HG03175 (cell line): Measurements from ENCODE around the gene MTTP.
"Not testable (repeated sequence)": the region's sequence is repeated elsewhere in the genome, so short reads cannot be mapped to it uniquely, and the experiment has no call there.

Experiments used
- ATAC-seq: cut with Tn5 transposase; IDR thresholded peaks from one replicate; pipeline ENCODE4 v1.9.1; 2021; ENCODE audit warnings: mild to moderate bottlenecking, moderate library complexity; ENCODE audit not compliant: unreplicated experiment

The MTTP gene

DNA sequence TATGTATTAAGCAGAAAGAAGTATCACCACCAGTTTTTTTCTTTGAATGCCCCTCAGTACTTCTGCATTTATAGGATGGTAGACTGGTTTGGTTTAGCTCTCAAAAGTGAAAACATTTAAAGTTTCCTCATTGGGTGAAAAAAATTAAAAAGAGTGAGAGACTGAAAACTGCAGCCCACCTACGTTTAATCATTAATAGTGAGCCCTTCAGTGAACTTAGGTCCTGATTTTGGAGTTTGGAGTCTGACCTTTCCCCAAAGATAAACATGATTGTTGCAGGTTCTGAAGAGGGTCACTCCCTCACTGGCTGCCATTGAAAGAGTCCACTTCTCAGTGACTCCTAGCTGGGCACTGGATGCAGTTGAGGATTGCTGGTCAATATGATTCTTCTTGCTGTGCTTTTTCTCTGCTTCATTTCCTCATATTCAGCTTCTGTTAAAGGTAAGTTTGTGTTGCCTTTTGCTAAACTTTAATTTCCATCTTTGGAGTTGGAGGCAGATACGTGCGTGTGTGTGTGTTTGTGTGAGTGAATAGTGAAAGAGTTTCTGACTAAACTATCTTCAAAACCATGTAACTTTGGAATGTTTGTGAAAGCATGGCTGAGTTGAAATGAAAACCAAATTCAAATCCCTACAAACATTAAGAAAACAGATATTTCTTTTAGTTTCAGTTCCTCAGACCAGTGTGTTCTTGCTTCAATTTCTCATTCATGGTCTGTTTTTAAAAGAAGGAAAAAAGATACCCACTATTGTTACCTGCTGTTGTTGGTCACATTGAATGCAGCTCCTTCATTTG lies at the start of gene MTTP:
MTTP (plus strand) TSS at position 295 of the 795 bp plus-strand sequence; CDS start at position 381, 86 bp downstream.
- ATAC-seq = peak; percentile 77

GRCh38 chr4:99529228-99529627 lies 45.4 kb upstream of the MTTP start:
- no peak for ATAC-seq

DNA sequence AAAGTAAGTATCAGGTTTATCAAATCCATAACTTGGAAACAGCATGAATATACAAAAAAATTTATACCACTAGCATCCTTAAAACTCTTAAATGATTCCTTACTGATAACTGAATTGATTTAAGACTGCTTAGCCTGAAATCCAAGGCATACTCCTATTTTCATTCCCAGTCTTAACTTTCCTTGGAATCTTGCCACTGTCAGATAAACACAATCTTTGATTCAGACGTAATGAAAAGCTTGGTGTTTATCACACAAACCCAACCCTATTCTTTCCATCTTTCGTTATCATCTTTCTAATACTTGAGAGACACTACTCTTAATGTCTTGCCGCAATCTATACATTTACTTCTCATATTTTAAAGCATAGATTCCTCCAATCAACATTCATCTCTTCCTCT lies 44.7 kb upstream of the MTTP start:
- no peak for ATAC-seq

DNA sequence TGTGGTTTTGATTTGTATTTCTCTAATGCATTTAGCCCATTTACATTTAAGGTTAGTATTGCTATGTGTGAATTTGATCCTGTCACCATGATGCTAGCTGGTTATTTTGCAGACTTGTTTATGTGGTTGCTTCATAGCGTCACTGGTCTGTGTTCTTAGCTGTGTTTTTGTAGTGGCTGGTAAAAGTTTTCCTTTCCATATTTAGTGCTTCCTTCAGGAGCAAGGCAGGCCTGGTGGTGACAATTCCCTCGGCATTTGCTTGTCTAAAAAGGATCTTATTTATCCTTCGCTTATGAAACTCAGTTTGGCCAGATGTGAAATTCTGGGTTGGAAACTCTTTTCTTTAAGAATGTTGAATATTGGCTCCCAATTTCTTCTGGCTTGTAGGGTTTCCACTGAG lies 39.9 kb upstream of the MTTP start:
- ATAC-seq = not testable (repeated sequence)

GRCh38 chr4:99536271-99536670 lies 38.4 kb upstream of the MTTP start:
- ATAC-seq = no peak

GRCh38 chr4:99536848-99537247 lies 37.8 kb upstream of the MTTP start:
- no peak for ATAC-seq

DNA sequence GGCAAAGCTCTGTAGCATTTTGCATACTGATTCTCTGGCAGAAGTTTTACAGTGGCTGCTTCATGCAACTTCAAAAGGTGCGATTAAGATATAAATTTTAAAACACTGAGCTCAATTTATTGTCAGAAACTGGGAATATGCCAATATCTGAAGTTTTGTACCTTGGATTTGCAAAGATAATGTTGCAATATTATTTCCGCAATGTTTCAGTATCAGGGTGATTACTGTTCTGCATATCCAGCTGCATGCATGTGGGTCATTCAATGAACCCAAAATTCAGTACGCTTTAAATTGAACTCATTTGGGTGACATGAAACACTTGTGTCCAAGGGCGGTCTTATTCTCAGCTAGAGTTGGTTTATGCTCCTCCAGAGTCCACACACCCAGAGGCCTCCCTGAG lies 37.0 kb upstream of the MTTP start:
- no peak for ATAC-seq

DNA sequence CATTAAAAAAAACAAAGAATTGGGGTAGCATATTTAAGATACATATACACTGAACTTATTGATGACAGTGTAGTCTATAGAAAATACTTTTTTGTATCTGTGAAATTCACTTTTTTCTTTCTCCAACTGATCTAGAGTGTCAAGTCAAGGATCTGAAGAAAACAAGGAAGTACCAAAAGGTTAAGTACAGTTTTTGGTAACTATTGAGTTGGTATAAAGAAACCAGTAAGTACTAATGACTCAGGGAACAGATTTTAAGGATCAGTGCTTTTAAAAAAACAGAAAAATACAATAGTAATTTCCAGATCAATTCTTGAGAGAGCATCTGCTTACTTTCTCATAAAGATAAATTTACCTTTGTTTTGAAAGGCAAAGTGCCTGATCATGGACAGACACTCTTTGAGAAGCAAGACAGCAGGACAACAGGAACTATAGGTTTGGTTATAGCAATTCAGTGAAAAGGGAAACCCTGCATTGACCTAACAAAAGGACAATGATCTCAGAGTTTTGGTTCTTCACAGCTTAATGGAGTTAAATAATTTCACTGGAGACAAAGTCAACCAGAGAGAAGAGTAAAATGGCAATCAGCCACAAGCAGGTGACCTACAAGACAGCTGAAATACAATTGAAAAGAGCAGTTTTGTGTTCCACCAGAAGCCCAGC lies 34.2 kb upstream of the MTTP start:
- ATAC-seq = no peak

GRCh38 chr4:99552872-99553271 lies 21.8 kb upstream of the MTTP start:
- no peak for ATAC-seq

DNA sequence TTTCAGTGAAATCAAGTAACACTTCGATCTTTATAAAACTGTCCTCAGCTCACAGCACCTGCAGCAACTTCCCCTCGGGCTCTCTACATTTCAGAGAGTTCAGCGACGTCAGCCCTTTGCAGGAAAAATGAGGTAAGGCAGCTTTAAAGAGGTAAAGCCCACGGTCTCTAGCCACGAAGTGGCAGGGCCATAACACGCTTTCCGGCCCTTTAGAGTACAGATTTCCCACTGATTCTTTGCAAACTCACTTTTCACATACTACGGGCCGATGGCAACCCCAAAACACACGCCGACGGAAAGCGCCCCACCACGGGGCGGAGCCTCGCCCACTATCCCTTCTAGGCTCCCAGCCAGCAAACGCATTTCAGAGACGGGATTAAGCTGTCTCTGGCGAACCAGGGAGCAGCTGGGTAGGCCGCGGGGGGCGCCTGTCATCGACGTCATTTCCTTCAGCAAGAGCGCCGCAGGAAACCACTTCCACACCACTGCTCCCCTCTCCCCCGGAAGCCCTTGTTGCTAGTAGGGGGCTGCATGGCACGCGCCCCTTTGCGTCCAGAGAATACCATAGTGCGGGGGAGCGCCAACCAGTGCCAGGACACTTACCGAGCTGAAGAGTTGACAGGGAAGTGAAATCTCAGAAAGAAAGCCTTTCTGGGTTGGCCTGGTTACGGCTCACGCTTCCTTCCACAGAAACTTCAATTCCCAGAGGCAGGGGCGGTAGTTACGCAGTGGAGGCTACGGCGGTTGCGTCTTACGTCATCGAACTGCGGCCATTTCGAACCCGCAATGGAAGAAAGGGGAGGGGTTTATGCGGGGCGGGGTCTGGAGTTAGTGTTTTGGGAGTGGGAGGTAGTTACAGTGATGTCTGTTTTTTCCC lies 11.1 kb upstream of the MTTP start, which contains the start of gene TRMT10A:
TRMT10A (minus strand) TSS at position 730 of the 877 bp plus-strand sequence. CDS start 4,701 bp downstream, outside the sequence.
- peak; percentile 94 for ATAC-seq

- ATAC-seq = no peak
Observed at GRCh38 chr4:99564921-99565320, 9.7 kb upstream of the MTTP start.

DNA sequence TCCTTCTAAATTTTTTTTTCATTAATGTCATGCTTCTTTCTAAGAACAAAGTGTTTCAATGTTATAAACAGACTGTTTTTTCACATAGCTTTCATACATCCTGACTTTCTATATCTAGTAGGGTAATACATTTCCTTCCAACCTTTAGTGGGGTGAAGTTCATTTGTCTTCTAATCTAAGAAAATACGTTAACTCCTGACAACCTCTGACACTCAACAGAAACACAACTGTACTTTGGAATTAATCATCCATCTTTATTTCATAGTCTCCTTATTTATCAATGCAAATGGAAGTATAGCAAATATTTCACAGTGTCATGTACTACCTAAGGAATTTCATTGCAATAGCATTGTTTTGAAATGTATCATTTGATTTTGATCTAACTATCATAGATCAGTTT lies 2.7 kb upstream of the MTTP start:
- no peak for ATAC-seq

DNA sequence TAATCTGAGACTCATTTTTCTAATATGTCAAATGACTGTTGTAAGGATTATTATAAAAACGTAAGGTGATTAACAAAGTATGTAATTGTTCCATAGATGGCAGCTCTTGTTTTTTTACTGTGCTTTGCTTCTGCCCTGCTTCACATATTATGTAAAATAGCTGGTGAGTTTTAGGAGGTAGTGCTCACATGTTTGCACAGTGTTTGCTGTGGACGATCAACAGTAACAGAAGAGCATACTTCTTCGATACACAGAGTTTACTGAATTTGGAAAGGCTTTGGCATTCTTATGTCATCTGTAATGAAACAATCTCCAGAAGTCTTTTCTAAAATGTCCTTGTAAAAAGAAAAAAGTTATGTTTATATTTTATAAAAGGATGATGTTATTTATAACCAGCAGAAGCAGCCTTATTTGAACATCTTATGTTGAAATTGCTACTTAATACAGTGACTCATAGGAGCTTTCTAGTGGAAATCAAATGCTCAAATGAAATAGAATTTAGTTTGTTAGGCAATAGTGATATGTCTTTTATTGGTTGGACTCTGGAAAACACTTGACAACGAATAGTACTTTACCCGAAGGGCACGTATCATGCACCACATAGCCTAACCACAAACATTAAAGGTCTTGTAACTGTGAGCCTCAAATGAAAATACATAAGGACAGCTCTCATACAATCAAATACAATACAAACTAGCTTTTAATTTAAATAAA lies 1.9 kb upstream of the MTTP start:
- ATAC-seq = no peak

DNA sequence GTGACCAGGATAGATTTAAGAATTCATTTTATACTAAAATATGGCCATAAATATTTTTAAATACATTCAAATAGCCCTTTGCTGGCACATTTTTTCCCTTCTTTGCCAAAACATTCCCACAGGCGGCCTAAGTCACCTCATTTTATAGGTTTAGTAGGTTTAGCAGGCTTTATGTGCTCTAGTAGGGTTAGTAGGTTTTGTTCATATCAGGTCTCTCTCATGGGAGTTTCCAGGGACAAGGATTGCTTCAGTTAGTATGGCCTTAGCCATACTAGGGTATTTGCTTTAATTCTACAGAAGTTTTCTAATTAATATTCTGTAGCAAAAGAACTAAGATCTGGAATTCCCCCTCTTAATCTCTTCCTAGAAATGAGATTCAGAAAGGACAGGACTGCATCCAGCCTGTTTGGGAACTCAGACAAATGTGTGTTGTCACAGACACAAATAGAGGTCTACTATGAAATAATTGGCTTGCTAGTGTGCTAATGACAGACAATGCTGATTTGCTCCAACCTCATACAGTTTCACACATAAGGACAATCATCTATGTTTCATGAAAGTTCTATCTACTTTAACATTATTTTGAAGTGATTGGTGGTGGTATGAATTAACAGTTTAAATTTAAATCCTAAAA lies 772 bp upstream of the MTTP start:
- ATAC-seq = no peak

- no peak for ATAC-seq
Observed at GRCh38 chr4:99578714-99579113, 4.1 kb downstream of the MTTP start.

DNA sequence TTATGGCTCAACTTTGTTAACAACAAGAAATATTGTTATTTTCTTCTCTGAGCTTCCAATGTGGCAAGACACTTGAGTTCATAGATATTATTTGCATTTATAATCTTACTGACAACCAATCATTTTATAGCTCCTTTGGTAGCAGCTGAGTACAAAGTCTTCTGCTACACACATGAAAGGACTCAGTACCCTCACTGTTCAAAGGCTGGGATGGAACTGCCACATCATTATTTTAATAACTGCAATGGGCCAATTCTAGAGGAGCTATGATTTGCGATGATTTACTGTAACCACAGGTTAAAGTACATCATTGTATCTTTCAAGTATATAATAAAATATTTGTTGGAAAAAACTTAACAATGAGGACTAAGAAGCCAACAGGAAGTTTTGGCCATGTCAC lies 10.9 kb downstream of the MTTP start:
- no peak for ATAC-seq

- no peak for ATAC-seq
Observed at GRCh38 chr4:99586322-99586721, 11.7 kb downstream of the MTTP start.

- no peak for ATAC-seq
Observed at GRCh38 chr4:99586797-99587196, 12.2 kb downstream of the MTTP start.

DNA sequence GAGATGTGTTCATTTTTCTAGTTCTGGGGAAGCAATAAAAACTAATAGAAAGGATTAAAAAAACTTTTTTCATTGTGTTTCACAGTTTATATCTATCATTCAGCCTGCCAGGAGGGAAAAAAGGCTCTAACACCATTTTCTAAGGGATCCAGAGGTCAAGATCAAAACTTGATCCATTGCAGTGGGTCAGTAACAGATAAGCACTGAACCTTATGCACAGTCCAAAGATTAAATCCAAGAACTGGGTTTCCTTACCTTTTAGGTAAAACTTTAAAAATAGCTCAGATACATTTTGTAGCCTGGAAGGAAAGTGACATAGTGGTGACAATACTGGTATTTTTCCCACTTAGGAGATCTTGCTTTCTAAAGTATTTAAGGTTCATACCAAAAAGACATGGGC lies 12.7 kb downstream of the MTTP start:
- no peak for ATAC-seq

DNA sequence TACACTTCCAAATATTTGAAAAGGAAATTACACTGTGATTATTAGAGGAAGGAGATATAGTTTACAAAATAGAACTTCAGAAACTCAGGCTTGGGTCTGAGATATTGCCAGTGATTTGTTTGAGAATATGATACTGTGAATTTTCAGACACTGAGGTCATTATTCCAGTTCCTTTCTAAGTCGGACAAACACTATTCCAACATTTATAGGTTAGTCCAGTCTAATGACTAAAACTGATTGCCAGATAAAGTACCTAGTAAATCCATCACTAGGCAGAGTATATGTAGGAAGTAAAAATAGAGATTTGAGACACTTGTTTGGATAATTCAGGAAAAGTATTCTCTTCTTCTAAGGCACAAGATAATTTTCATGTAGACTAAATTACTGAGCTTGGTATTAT lies 13.2 kb downstream of the MTTP start:
- no peak for ATAC-seq
